Fibroblast of mammary gland (primary cell): ENCODE results near the gene ZNF141.

Source experiments
- DNase-seq: peaks from one replicate; pipeline ENCODE4 v3.0.0-alpha.2; 2010; ENCODE audit warnings: low read depth
- H3K4me3 ChIP-seq: 2 replicates; pipeline ENCODE4 v1.5.1; 2011; ENCODE audit warnings: low read depth, mild to moderate bottlenecking, low read length, moderate library complexity; ENCODE audit not compliant: control insufficient read depth
- TF ChIP-seq, protein P1 (sequence below): conservative IDR thresholded peaks from 2 replicates; pipeline ENCODE4 v1.5.1; 2011; ENCODE audit warnings: low read depth, low read length, inconsistent platforms; ENCODE audit not compliant: control insufficient read depth, insufficient read depth

ZNF141 gene

GRCh38 chr4:336893-337142, 796 bp upstream of the ZNF141 start:
- peak overlapping the region; percentile 82 for H3K4me3 ChIP-seq
- TF ChIP-seq, protein P1, sequence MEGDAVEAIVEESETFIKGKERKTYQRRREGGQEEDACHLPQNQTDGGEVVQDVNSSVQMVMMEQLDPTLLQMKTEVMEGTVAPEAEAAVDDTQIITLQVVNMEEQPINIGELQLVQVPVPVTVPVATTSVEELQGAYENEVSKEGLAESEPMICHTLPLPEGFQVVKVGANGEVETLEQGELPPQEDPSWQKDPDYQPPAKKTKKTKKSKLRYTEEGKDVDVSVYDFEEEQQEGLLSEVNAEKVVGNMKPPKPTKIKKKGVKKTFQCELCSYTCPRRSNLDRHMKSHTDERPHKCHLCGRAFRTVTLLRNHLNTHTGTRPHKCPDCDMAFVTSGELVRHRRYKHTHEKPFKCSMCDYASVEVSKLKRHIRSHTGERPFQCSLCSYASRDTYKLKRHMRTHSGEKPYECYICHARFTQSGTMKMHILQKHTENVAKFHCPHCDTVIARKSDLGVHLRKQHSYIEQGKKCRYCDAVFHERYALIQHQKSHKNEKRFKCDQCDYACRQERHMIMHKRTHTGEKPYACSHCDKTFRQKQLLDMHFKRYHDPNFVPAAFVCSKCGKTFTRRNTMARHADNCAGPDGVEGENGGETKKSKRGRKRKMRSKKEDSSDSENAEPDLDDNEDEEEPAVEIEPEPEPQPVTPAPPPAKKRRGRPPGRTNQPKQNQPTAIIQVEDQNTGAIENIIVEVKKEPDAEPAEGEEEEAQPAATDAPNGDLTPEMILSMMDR, result no peak
- DNase-seq, result no peak

- TF ChIP-seq, protein P1, result no peak
Observed at GRCh38 chr4:337932-338758, 531 bp downstream of the ZNF141 start.

GRCh38 chr4:338759-339097, 1.1 kb downstream of the ZNF141 start:
- TF ChIP-seq, protein P1, result no peak
- H3K4me3 ChIP-seq, result peak overlapping the region; percentile 82
- DNase-seq, result peak; percentile 3

More at GRCh38 chr4:337932-338758, 531 bp downstream of the ZNF141 start:
- peak overlapping the region; percentile 82 for H3K4me3 ChIP-seq
- peak; percentile 32 for DNase-seq

DNA sequence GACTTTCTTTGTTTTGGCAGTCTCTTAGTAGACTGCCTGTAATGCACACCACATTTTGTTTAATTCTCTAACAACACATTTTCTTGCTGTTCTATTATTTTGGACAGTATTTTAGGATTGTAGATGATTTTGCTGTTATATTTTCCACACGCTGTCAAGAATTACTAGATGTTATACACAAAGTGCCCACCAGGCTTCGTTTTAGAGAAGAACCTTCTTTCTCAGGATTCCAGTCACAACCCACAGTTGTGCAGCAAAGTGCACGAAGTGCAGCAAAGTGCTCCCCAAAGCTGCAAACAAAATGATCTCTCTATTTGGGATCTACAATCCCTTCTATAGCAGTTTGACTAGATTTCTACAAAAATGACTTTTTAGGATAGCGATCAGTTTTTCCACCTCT, 2.4 kb downstream of the ZNF141 start:
- TF ChIP-seq, protein P1, result peak; percentile 23
- H3K4me3 ChIP-seq, result no peak overlapping the region

GRCh38 chr4:373062-373839, 35.6 kb downstream of the ZNF141 start:
- TF ChIP-seq, protein P1, result no peak
- no peak overlapping the region for H3K4me3 ChIP-seq
- no peak for DNase-seq

More for the DNA sequence above, 2.4 kb downstream of the ZNF141 start:
- DNase-seq, result no peak

DNA sequence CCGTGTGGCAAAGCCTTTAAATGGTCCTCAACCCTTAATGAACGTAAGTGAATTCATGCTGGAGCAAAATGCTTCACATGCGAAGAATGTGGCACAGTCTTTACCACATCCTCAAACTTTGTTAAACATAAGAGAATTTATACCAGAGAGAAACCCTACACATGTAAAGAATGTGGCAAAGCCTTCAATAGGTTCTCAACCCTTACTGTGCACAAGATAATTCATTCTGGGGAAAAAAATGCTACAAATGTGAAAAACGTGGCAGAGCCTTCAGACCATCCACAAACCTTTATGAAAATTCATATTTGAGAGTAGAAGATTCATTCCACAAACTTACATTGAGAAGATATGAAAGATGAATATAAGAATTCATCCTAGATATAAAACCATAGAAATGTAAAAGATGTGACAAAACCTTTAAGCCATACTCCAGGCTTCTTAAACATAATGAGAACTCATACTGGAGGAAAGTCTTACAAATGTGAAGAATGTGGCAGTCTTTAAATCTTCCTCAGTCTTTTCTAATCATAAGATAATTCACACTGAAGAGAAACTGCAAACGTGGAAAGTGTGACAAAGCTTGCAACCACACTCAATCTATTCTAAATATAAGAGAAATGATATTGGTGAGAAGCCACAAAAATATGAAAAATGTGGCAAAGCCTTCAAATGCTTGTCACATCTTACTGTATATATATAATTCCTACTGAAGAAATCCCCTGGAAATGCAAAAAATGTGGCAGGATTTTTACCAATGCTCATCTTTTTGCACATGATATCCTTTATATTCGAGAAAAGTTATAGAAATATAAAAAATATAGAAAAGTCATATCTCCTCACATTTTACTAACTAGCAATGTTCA, 36.9 kb downstream of the ZNF141 start:
- H3K4me3 ChIP-seq, result no peak overlapping the region
- TF ChIP-seq, protein P1, result no peak

More for the DNA sequence above, 36.9 kb downstream of the ZNF141 start:
- DNase-seq, result no peak
